AG04450 (cell line): Measurements from ENCODE around the gene NIPAL4. TPM values are rescaled to one million over a fixed set of nuclear protein-coding genes. Genes with fewer than 3 reads are reported as not detected.

ENCODE experiments used
- CTCF ChIA-PET: fragments of 300-600, 350-600 bp; formaldehyde crosslinking; extraction: SDS; loops from one replicate; lab custom pipeline; 2022; ENCODE audit warnings: antibody characterized with exemption, inconsistent platforms; lab: Charles Lee
- POLR2A ChIA-PET: fragments of 350-600 bp; formaldehyde crosslinking; extraction: SDS; loops from one replicate; lab custom pipeline; 2021; ENCODE audit warnings: antibody characterized with exemption, inconsistent platforms; lab: Yijun Ruan, JAX
- DNase-seq: peaks from one replicate; pipeline ENCODE4 v3.0.0-alpha.2; 2011; ENCODE audit warnings: low read depth, low spot score
- H3K27ac ChIP-seq: one replicate; pipeline ENCODE4 v1.5.1; 2012; ENCODE audit warnings: low read depth, low read length, control low read depth
- H3K27me3 ChIP-seq: one replicate; pipeline ENCODE4 v1.6.0; 2012; ENCODE audit warnings: low read length; ENCODE audit not compliant: control insufficient read depth, insufficient read depth
- H3K4me3 ChIP-seq: 2 replicates; pipeline ENCODE4 v1.5.1; 2011; ENCODE audit warnings: mild to moderate bottlenecking, low read depth, low read length, control low read depth
- H3K9me3 ChIP-seq: 2 replicates; pipeline ENCODE4 v1.5.1; 2012; ENCODE audit warnings: low read length; ENCODE audit not compliant: control insufficient read depth, insufficient read depth
- CTCF ChIP-seq: IDR thresholded peaks from 2 replicates; pipeline ENCODE4 v1.5.1; 2011; ENCODE audit warnings: low read depth, low read length, control low read depth, inconsistent platforms
- polyA plus RNA-seq: library from polyadenylated mRNA; depleted of rRNA; stranded (reverse); fragments of >200 nt; gene quantifications from 2 replicates; pipeline ENCODE4 v1.2.3, GENCODE V29; 2011

NIPAL4 gene
- polyA plus RNA-seq, 1 experiment = 0.20 TPM

DNA sequence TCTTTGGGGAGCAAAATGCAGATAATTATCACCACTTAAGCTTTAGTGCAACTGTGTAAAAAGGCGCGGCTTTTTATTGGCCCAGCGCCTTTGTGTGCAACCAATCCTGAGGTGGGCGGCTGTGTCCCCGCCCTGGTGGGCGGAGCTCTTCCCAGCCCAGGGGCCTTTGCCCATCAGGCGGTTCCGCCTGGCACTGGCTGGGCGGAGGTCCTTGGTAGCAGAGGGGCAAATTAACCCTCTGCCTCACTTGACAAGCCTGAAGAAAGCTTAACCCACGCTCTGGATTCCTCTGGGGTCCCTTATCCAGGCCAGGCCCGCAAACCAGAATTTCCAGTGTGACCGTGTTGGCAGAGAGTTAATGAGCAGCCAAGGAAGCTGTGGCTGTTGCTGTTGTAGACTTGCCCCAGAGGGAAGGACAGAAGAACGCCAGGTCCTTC, 12.8 kb upstream of the NIPAL4 start:
- Histone ChIP-seq H3K27ac (no peak overlapping the region), H3K4me3 (no peak overlapping the region), H3K27me3 (no peaks in the 10 kb centered on the region), H3K9me3 (no peaks in the 10 kb centered on the region; the same call in 1 of the 2 replicates)
- POLR2A ChIA-PET = no interaction called here
- TF ChIP-seq CTCF = no peak
- no peak for DNase-seq
- CTCF ChIA-PET = interaction anchor here (1.2 to 2.7 kb wide), 4 partner anchors 15 to 296 kb away, joined by 3 to 8 read pairs (median 6); partner anchors contain the start of gene LSM11

DNA sequence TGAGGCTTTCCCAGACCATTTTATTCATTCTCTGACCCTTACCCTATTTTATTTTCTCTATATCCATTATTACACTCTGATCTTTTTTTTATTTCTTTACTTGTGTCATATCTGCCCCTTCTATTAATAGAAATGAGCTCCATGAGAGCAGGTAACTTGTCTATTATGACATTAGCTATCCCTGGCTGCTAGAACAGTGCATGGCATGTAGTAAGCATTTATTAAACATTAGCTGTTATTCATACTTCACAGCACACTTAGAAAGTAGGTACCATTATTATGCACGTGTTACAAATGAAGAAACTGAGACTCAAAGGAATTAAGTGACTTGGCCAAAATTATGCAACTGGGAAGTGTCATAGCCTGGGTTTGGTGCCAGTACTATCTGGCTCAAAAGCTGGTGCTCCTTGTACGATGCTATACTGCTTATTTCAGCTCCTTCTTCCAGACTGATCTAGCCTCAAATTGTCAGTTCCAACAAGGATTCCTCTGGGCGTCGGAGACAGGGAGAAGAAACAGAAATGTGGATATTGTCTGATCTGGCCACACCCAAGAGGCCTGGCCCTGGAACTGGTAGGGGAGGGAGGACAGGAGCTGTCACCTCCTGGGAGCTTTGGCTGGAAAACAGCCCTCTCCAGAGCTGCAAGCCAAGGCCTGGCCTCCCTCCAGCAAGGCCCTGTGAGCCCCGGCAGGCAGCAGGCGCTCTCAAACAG, 10.8 kb upstream of the NIPAL4 start:
- no peak for TF ChIP-seq CTCF
- no peak overlapping the region for H3K27ac ChIP-seq
- ChIA-PET CTCF (interaction anchor here (0.9 to 1.4 kb wide), 4 partner anchors 11 to 294 kb away, joined by 3 to 7 read pairs (median 5); partner anchors contain the start of gene NIPAL4), POLR2A (no interaction called here)
- DNase-seq = no peak
- H3K9me3 ChIP-seq = no peaks in the 10 kb centered on the region; the same call in 1 of the 2 replicates
- no peaks in the 10 kb centered on the region for H3K27me3 ChIP-seq
- no peak overlapping the region for H3K4me3 ChIP-seq

DNA sequence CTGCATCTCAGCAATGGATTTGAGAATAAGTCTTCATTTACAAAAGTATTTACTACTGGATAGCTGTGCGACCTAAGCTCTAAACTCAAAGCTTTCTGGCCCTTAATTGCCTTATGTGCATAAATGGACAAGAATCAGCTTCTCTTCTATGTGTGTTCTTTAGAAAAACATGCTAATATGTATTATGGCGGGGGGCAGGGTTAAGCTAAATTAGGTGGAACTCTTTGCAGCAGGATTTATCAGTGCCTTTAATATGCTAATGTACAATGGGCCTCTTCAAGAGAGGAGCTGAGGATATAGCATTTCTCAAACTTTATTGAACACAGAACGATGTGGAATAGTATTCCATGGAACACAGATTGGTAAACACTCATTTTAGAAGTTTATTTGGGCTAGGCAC, 10.0 kb upstream of the NIPAL4 start:
- ChIA-PET POLR2A (no interaction called here), CTCF (interaction anchor here (0.9 to 1.4 kb wide), 4 partner anchors 10 to 293 kb away, joined by 3 to 7 read pairs (median 4); partner anchors contain the start of gene NIPAL4)
- no peak overlapping the region for H3K27ac ChIP-seq
- H3K4me3 ChIP-seq = no peak overlapping the region
- H3K9me3 ChIP-seq = no peaks in the 10 kb centered on the region; the same call in 1 of the 2 replicates
- no peak for DNase-seq
- TF ChIP-seq CTCF = no peak
- no peaks in the 10 kb centered on the region for H3K27me3 ChIP-seq

GRCh38 chr5:157451806-157452205, 8.2 kb upstream of the NIPAL4 start:
- TF ChIP-seq CTCF = no peak
- no peak overlapping the region for H3K4me3 ChIP-seq
- H3K27me3 ChIP-seq = no peaks in the 10 kb centered on the region
- POLR2A ChIA-PET = no interaction called here
- DNase-seq = no peak
- no peaks in the 10 kb centered on the region; the same call in 1 of the 2 replicates for H3K9me3 ChIP-seq
- no peak overlapping the region for H3K27ac ChIP-seq
- CTCF ChIA-PET = no interaction called here

DNA sequence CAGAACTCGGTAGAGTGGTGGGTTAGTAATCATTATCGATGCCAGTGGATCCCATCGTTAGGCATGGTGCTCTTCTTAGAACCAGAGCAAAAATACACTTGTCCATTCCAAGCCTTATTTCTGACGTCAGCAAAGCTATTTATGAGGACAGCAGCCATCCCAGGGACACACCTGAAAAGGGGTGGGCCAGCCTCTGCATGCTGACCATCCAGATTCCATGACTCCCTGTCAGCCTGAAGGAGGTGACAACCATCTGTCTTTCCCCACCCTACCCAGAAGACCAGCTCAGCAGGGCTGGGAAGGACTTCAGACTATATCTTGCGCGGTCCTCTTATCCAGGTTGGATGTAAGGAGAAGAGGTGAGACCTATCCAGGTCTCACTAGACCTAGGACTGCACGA, 5.7 kb upstream of the NIPAL4 start:
- no peak for DNase-seq
- TF ChIP-seq CTCF = no peak
- Histone ChIP-seq H3K27me3 (no peaks in the 10 kb centered on the region), H3K27ac (no peak overlapping the region), H3K4me3 (no peak overlapping the region), H3K9me3 (no peaks in the 10 kb centered on the region)
- POLR2A ChIA-PET = interaction anchor here (0.6 kb wide), 1 partner anchor 133 kb away, joined by 3 read pairs; no protein-coding TSS in a partner anchor
- CTCF ChIA-PET = no interaction called here
